ENCODE measurements around the gene SCTR.

Gene SCTR

GRCh38 chr2:119491776-119492525, 32.3 kb downstream of the SCTR start:
- TF ChIP-seq CTCF (IDR thresholded peaks at IDR 0.05; ENCODE audit: low read depth, low read length): no peak
- H3K4me3 ChIP-seq (ENCODE audit: low read depth, low read length): no peak overlapping the region
- DNase-seq (ENCODE audit: low read depth, low spot score): peak; percentile 69
- in situ Hi-C loops (cut with HindIII; ENCODE audit: low sequenced_read_pairs): no loop called here

- H3K4me3 ChIP-seq (ENCODE audit: low read depth, low read length): no peak overlapping the region
- in situ Hi-C loops (cut with HindIII; ENCODE audit: low sequenced_read_pairs): no loop called here
- no peak for TF ChIP-seq CTCF (IDR thresholded peaks at IDR 0.05; ENCODE audit: low read depth, low read length)
- DNase-seq (ENCODE audit: low read depth, low spot score): no peak
Measured at GRCh38 chr2:119490653-119491195, 33.6 kb downstream of the SCTR start.

- no peak for DNase-seq (ENCODE audit: low read depth, low spot score)
- in situ Hi-C loops (cut with HindIII; ENCODE audit: low sequenced_read_pairs): no loop called here
- no peak overlapping the region for H3K4me3 ChIP-seq (ENCODE audit: low read depth, low read length)
- TF ChIP-seq CTCF (IDR thresholded peaks at IDR 0.05; ENCODE audit: low read depth, low read length): no peak
Measured at GRCh38 chr2:119490106-119490505, 34.2 kb downstream of the SCTR start.

GRCh38 chr2:119489232-119489952, 34.9 kb downstream of the SCTR start:
- in situ Hi-C loops (cut with HindIII; ENCODE audit: low sequenced_read_pairs): no loop called here
- no peak for DNase-seq (ENCODE audit: low read depth, low spot score)
- no peak for TF ChIP-seq CTCF (IDR thresholded peaks at IDR 0.05; ENCODE audit: low read depth, low read length)
- no peak overlapping the region for H3K4me3 ChIP-seq (ENCODE audit: low read depth, low read length)

- DNase-seq (ENCODE audit: low read depth, low spot score): no peak
- no peak for TF ChIP-seq CTCF (IDR thresholded peaks at IDR 0.05; ENCODE audit: low read depth, low read length)
- H3K4me3 ChIP-seq (ENCODE audit: low read depth, low read length): no peak overlapping the region
- in situ Hi-C loops (cut with HindIII; ENCODE audit: low sequenced_read_pairs): no loop called here
Measured at GRCh38 chr2:119488245-119489214, 35.8 kb downstream of the SCTR start.
